ENCODE results near the gene MYO3B. TPM values are rescaled to one million over a fixed set of nuclear protein-coding genes. Genes with fewer than 3 reads are reported as not detected.

MYO3B gene
- total RNA-seq, 1 experiment from 2014 or later, result 0.52 TPM

DNA sequence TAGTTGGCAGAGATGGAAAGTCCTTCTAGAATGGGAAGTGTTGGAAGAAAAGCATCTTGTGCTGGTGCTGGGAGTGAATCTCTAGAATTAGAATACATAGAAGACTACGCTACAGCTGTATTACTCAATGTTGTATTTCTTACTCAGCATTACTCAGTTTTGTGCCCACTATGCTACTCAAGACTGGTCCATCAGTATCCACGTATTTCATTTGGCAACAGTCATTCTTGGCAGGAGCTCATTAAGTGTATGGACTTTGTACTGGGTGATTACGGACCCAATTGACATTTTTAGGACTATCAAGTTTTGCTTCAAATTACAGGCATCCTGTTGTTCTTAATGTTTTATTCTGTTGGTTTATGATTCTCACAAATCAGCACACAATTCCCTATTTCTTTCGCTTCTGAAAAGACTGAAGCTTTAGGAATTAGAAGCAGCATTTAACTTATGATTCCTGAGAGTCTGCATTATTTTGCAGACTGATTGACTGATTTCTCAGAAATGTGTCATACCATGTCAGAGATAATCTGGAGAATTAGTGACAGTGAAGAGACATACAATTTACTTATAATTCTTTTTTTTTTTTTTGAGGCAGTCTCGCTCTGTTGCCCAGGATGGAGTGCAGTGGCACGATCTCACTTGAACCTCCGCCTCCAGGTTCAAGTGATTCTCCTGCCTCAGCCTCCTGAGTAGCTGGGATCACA is 136.9 kb downstream of the MYO3B start:
- no peaks in the 10 kb centered on the region for H3K27me3 ChIP-seq (replicated peaks; ENCODE audit: insufficient read depth, low read depth, low read length, poor library complexity)
- DNase-seq (ENCODE audit: low spot score), result no peak
- no peak overlapping the region for H3K27ac ChIP-seq (ENCODE audit: low read depth, low read length, poor library complexity, severe bottlenecking)
- intact Hi-C loops (cut with micrococcal nuclease; ENCODE audit: unreplicated experiment), result no loop called here
- H3K9me3 ChIP-seq (ENCODE audit: low read depth, low read length, poor library complexity, severe bottlenecking), result no peaks in the 10 kb centered on the region
- CTCF ChIA-PET, result no interaction called here
- no TSS peak for BruUV-seq (replicated peaks)
- no peaks in the 10 kb centered on the region for H3K36me3 ChIP-seq (ENCODE audit: insufficient read depth, low read length, poor library complexity, severe bottlenecking)
- no peak overlapping the region for H3K4me3 ChIP-seq (ENCODE audit: low read depth, low read length, poor library complexity, severe bottlenecking)
- POLR2A ChIA-PET (ENCODE audit: low non-redundant PET), result interaction anchor here (0.6 kb wide), 1 partner anchor 32 kb away, joined by 3 read pairs; no protein-coding TSS in a partner anchor
- peaks cover 12% of the 10 kb centered on the region for H3K4me1 ChIP-seq (ENCODE audit: insufficient read depth, low read length, poor library complexity, severe bottlenecking)
- TF ChIP-seq EZH2 (IDR thresholded peaks at IDR 0.05; ENCODE audit: borderline replicate concordance, low read depth, low read length, poor library complexity, severe bottlenecking), result no peak
- TF ChIP-seq, protein P1, sequence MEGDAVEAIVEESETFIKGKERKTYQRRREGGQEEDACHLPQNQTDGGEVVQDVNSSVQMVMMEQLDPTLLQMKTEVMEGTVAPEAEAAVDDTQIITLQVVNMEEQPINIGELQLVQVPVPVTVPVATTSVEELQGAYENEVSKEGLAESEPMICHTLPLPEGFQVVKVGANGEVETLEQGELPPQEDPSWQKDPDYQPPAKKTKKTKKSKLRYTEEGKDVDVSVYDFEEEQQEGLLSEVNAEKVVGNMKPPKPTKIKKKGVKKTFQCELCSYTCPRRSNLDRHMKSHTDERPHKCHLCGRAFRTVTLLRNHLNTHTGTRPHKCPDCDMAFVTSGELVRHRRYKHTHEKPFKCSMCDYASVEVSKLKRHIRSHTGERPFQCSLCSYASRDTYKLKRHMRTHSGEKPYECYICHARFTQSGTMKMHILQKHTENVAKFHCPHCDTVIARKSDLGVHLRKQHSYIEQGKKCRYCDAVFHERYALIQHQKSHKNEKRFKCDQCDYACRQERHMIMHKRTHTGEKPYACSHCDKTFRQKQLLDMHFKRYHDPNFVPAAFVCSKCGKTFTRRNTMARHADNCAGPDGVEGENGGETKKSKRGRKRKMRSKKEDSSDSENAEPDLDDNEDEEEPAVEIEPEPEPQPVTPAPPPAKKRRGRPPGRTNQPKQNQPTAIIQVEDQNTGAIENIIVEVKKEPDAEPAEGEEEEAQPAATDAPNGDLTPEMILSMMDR (conservative IDR thresholded peaks at IDR 0.05; ENCODE audit: low read depth, low read length), result no peak

DNA sequence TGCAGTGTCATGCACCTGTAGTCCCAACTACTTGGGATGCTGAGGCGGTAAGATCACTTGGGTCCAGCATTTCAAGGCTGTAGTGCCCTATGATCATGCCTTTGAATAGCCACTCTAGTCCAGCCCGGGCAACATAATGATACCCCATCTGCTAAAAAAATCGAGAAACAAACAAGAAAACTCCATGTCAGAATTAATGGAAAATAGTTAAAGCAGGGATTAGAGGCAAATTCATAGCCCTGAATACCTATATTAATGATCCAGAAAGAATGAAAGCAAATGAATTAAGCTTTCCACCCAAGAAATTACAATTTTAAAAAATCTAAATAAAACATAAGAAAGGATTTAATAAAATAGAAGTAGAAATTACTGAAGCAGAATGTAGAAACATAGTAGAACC is 143.0 kb downstream of the MYO3B start:
- peaks cover 5% of the 10 kb centered on the region for H3K9me3 ChIP-seq (ENCODE audit: low read depth, low read length, poor library complexity, severe bottlenecking)
- no peak for TF ChIP-seq EZH2 (IDR thresholded peaks at IDR 0.05; ENCODE audit: borderline replicate concordance, low read depth, low read length, poor library complexity, severe bottlenecking)
- TF ChIP-seq, protein P1 (conservative IDR thresholded peaks at IDR 0.05; ENCODE audit: low read depth, low read length), result no peak
- no peak overlapping the region for H3K27ac ChIP-seq (ENCODE audit: low read depth, low read length, poor library complexity, severe bottlenecking)
- intact Hi-C loops (cut with micrococcal nuclease; ENCODE audit: unreplicated experiment), result loop anchor here (5.0 kb wide), 1 partner anchor 84 kb away; no protein-coding TSS in a partner anchor
- H3K4me3 ChIP-seq (ENCODE audit: low read depth, low read length, poor library complexity, severe bottlenecking), result no peak overlapping the region
- BruUV-seq (replicated peaks), result no TSS peak
- H3K36me3 ChIP-seq (ENCODE audit: insufficient read depth, low read length, poor library complexity, severe bottlenecking), result no peaks in the 10 kb centered on the region
- POLR2A ChIA-PET (ENCODE audit: low non-redundant PET), result no interaction called here
- CTCF ChIA-PET, result no interaction called here
- no peaks in the 10 kb centered on the region for H3K4me1 ChIP-seq (ENCODE audit: insufficient read depth, low read length, poor library complexity, severe bottlenecking)
- DNase-seq (ENCODE audit: low spot score), result no peak
- no peaks in the 10 kb centered on the region for H3K27me3 ChIP-seq (replicated peaks; ENCODE audit: insufficient read depth, low read depth, low read length, poor library complexity)

DNA sequence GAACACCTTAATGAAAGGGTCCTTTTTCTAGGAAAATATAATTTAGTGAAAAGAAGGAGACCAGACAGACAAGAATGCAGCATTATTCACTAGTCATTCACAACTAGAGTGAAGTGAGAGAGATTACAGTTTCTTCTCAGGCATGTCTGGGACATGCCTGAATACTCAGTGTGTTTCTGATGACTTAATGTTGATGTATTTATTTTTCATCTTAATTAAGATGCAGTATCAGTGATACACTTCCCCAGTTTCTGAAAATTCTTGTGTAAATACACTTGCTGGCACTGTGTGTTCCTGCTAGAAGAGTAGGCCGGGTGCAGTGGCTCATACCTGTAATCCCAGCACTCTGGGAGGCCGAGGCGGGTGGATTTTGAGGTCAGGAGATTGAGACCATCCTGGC is 143.6 kb downstream of the MYO3B start:
- H3K4me1 ChIP-seq (ENCODE audit: insufficient read depth, low read length, poor library complexity, severe bottlenecking), result no peaks in the 10 kb centered on the region
- intact Hi-C loops (cut with micrococcal nuclease; ENCODE audit: unreplicated experiment), result loop anchor here (5.0 kb wide), 1 partner anchor 84 kb away; no protein-coding TSS in a partner anchor
- ChIA-PET CTCF (no interaction called here), POLR2A (ENCODE audit: low non-redundant PET) (no interaction called here)
- no peaks in the 10 kb centered on the region for H3K36me3 ChIP-seq (ENCODE audit: insufficient read depth, low read length, poor library complexity, severe bottlenecking)
- H3K27ac ChIP-seq (ENCODE audit: low read depth, low read length, poor library complexity, severe bottlenecking), result no peak overlapping the region
- no peaks in the 10 kb centered on the region for H3K27me3 ChIP-seq (replicated peaks; ENCODE audit: insufficient read depth, low read depth, low read length, poor library complexity)
- no peak for DNase-seq (ENCODE audit: low spot score)
- no peak overlapping the region for H3K4me3 ChIP-seq (ENCODE audit: low read depth, low read length, poor library complexity, severe bottlenecking)
- H3K9me3 ChIP-seq (ENCODE audit: low read depth, low read length, poor library complexity, severe bottlenecking), result peaks cover 5% of the 10 kb centered on the region
- TF ChIP-seq, protein P1 (conservative IDR thresholded peaks at IDR 0.05; ENCODE audit: low read depth, low read length), result no peak
- no peak for TF ChIP-seq EZH2 (IDR thresholded peaks at IDR 0.05; ENCODE audit: borderline replicate concordance, low read depth, low read length, poor library complexity, severe bottlenecking)
- no TSS peak for BruUV-seq (replicated peaks)
